ENCODE data around the gene TNS3.

TNS3 gene

DNA sequence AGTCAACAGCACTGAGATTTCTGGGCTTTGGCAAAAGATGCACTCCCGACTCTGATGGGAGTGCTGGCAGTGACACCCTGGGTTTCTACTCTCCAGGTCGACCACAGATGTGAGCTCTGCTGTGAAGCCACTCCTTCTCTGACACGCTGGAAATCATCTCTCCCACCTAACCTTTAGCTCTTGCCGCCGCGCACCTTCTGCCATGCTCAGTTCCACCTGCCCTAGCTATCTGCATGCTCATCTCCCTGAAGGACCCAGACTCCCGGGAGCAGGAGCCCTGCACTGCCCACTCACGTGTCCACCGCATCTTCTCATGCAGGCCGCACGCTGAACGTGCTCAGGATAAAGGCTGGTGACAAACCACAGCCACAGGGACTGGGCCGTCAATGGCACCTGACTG lies 174.8 kb downstream of the TNS3 start:
- DNase-seq (ENCODE audit: low read depth), result no peak

GRCh38 chr7:47406801-47407129 lies 175.1 kb downstream of the TNS3 start:
- no peak for DNase-seq (ENCODE audit: low read depth)

GRCh38 chr7:47405921-47406800 lies 175.8 kb downstream of the TNS3 start:
- no peak for DNase-seq (ENCODE audit: low read depth)

- DNase-seq (ENCODE audit: low read depth), result no peak
Measured at GRCh38 chr7:47405286-47405904, 176.5 kb downstream of the TNS3 start.

DNA sequence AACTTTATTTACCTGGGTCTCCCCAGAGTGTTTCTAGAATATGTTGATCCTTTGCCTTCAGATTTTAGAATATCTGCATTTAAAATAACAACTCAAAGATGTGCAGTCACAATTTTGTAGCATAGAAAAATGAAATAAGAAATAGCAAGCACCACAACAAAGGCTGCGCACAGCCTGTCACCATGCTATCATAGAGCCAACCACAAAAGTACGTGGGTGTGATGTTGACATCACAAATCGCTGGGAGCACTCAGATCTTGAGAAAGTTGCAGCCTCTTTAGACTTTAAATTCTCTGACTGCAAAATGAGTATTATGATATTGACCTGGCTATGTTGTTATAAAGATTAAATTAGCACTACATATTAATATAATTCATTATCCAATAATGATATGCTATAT lies 177.9 kb downstream of the TNS3 start:
- no peak for DNase-seq (ENCODE audit: low read depth)

- DNase-seq (ENCODE audit: low read depth), result no peak
Measured at GRCh38 chr7:47402941-47403866, 178.7 kb downstream of the TNS3 start.

GRCh38 chr7:47401611-47402570 lies 180.0 kb downstream of the TNS3 start:
- DNase-seq (ENCODE audit: low read depth), result no peak

- no peak for DNase-seq (ENCODE audit: low read depth)
Measured at GRCh38 chr7:47400741-47401206, 181.1 kb downstream of the TNS3 start.

GRCh38 chr7:47400001-47400400 lies 181.9 kb downstream of the TNS3 start:
- DNase-seq (ENCODE audit: low read depth), result no peak

DNA sequence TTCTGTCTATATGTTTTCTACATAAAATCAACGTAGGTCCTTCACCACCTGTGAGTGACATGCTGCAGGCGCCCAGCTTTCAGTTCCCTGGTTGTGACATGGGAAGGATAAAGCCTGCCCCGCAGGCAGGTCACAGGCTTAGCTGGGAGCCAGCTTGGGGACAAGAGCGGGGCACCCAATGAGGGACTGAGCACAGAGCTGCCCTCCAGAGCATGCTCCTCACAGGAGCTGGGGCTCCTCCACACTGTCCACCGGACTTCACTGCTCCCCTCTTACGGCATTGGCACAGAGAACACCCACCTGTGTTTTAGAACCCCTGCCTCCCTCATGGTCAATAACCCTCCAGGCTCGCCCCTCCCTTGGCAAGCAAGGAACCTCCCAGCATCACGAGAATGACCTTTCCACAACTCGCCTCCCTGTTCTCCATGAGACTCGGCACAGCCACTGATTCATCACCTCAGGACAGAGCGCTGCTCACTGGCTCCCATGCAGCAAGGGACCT lies 187.1 kb downstream of the TNS3 start:
- DNase-seq (ENCODE audit: low read depth), result no peak

DNA sequence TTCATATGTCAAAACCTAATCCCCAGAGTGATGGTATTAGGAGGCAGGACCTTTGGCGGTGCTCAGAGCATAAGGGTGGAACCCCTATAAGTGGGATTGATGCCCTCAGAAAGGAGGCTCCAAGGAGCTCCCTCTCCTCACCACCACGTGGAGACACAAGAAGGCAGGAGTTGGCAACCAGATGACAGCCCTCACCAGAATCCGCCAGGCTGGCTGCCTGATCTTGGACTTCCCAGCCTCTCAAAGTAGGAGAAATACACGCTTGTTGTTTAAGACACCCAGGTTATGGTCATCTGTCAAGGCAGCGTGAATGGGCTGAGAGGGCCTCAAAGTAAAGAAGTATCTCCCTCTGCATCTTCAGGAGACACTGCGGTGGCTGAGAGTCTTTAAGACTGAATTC lies 187.7 kb downstream of the TNS3 start:
- DNase-seq (ENCODE audit: low read depth), result no peak

GRCh38 chr7:47393406-47393805 lies 188.5 kb downstream of the TNS3 start:
- DNase-seq (ENCODE audit: low read depth), result no peak

DNA sequence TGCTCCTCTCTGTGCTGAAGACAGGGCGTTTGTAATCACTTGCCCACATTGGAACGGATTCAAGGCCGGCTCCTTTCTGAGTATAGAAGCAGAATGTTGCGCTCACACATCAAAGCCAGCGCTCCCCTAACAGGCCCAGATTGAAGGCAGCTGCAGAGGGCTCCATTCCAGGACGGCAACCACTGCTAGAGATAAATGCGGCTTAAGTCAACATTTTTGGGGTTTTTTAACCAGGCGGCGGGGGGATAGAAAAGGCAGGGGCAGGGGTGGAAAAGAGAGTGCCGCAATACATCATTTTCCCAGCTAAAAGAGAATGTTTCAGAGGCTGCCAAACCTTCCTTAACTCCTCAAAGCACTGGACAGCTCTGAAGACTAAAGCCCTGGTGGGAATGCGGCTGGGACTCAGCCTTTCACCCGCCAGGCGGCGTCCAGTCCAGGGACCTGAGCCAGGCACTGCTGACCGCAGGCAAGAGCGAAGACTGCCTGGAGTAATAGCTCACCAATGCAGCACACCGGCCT lies 189.6 kb downstream of the TNS3 start:
- no peak for DNase-seq (ENCODE audit: low read depth)

DNA sequence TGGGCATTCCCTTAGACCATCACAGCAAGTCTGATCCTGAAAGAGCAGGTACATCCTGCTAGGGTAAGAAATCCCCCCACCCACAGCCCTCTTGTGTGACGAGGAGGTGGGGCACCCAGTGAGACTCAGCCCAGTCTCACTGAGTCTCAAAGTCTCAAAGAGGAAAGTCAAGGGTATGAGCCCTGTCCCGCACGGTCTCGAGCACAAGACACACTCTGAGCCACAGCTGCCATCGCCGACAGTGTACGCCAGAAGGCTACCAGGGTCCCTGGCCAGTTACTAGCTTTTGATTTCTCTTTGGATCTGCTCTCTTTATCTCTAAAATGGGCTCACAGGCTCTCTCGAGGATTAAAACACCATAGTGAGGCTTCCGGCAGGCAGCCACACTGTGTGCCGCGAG lies 190.2 kb downstream of the TNS3 start:
- no peak for DNase-seq (ENCODE audit: low read depth)

- DNase-seq (ENCODE audit: low read depth), result no peak
Measured at GRCh38 chr7:47390914-47391313, 191.0 kb downstream of the TNS3 start.

DNA sequence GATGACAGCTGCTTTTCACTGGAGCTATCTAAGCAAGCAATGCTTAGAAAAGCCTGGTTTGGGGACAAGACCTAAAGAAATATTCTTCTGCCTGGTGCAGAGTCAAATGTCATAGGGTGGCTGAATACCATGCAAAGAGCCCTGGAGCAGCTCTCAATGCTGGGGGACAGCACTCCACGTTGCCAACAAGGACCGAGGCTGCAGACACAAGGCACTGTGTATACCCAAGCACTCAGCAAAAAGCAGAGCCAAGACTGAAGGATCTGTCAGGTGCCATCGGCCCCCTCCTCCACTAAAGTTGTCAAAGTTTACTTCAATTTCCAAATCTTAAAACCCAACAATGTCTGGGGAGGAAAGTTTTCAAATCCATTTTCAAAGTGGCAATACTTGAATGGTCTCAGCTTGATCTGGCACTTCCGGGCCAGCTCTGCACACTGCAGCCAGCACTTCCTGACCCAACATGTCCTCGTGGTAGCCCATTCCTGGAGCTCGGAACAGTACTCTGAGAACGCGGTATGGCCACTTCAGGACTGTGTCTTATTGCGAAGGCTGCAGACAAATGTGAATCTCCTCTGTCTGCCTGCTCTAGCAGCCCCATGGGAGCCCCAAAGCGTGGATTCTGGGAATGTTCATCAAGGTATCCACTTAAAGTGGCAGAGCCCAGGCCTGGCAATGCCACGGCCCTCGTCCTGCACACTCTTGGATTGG lies 191.8 kb downstream of the TNS3 start:
- DNase-seq (ENCODE audit: low read depth), result no peak

GRCh38 chr7:47389171-47389922 lies 192.6 kb downstream of the TNS3 start:
- DNase-seq (ENCODE audit: low read depth), result no peak

DNA sequence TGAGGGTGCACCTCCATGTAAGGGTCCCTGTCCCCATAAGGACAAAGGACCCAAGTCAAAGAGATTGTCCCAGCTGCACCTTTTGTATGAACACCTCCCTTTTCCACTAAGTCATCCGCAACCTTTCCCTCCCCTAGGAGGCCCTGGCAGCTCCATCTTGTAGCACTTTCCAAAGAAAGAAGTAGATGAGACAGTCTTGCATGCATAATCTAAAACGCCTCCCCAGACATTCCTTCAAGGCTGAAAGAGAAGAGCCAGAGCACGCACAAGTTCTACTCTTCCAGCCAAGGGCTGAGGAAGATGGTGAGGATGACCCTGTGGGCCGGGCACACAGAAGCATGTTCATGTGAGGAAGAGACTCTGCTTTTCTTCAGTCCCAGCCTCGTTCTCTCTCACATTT lies 194.4 kb downstream of the TNS3 start:
- no peak for DNase-seq (ENCODE audit: low read depth)

GRCh38 chr7:47386273-47386835 lies 195.6 kb downstream of the TNS3 start:
- no peak for DNase-seq (ENCODE audit: low read depth)

Measured in CMK (cell line).